Stimulated activated CD8-positive, alpha-beta memory T cell treated with anti-CD3 and anti-CD28 coated beads, Interleukin-2, amount 100 ng/mL, for 48 hours (primary cell): ENCODE data around the gene AGBL4.
"Not testable (repeated sequence)": the region's sequence is repeated elsewhere in the genome, so short reads cannot be mapped to it uniquely, and the experiment has no call there.

ENCODE experiments used
- DNase-seq, 2 donors: peaks; one replicate each; pipeline ENCODE4 v3.0.0-alpha.2; 2020; ENCODE audit warnings: low read depth in 2 of 2

Gene AGBL4

GRCh38 chr1:49435291-49435690 lies 588.5 kb downstream of the AGBL4 start:
- DNase-seq, result no peak

GRCh38 chr1:49424782-49425181 lies 599.0 kb downstream of the AGBL4 start:
- no peak for DNase-seq

- no peak for DNase-seq
Measured at GRCh38 chr1:49416758-49417157, 607.0 kb downstream of the AGBL4 start.

GRCh38 chr1:49408346-49408745 lies 615.4 kb downstream of the AGBL4 start:
- no peak for DNase-seq

GRCh38 chr1:49397086-49397485 lies 626.7 kb downstream of the AGBL4 start:
- no peak for DNase-seq

- DNase-seq, result no peak
Measured at GRCh38 chr1:49394200-49394599, 629.6 kb downstream of the AGBL4 start.

- no peak for DNase-seq
Measured at GRCh38 chr1:49389699-49390098, 634.1 kb downstream of the AGBL4 start.

DNA sequence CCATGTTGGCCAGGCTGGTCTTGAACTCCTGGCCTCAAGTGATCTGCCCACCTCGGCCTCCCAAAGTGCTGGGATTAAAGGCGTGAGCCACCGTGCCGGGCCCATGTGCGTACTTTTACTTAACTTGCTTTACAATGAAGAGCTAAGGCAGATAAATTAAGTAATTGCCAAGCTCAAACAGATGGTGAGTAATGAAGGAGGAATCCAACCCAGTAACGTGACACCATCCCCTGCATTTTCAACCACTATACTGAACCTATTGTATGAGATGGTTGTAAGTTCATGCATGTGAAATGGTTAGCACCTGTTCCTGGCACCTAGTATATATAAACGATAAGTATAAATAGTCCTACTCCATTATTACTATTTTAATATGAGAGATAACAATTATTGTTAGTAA lies 659.1 kb downstream of the AGBL4 start:
- no peak for DNase-seq

DNA sequence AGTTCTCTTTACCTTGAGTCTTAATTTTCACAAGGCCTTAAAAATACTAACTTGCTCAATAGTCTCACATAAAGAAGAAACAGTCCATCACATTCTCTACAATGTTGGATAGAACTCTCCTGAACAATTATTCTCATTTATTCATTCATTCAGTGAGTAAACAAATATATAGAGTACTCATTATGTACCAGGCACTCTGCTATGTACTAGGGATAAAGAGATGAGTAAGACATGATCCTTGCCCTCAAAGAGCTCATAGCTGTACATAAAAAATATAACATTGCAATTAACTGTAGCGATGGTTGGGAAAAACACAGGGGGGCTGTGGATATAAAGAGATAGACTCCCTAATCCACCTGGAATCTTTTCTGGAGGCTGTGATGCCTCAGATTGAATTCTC lies 660.1 kb downstream of the AGBL4 start:
- no peak for DNase-seq

DNA sequence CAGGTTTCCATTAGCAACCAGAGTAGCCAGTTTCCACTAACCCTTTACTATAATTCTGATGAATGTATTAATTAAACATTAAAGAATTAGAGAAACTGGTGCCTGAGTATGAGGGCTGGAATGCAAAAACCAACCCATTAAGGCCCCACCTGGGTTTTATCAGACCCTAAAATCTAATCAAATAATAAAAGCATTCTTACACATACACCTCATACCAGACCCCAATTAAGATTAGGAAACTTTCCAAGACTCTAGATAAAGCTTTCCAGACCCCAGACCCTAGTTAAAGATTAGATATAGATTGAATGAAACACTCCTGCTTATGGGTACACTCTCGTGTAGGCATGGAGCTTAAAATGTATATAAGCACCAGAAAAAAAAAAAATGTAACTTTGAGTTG lies 665.7 kb downstream of the AGBL4 start:
- DNase-seq, result no peak

- no peak for DNase-seq
Measured at GRCh38 chr1:49356594-49356993, 667.2 kb downstream of the AGBL4 start.

DNA sequence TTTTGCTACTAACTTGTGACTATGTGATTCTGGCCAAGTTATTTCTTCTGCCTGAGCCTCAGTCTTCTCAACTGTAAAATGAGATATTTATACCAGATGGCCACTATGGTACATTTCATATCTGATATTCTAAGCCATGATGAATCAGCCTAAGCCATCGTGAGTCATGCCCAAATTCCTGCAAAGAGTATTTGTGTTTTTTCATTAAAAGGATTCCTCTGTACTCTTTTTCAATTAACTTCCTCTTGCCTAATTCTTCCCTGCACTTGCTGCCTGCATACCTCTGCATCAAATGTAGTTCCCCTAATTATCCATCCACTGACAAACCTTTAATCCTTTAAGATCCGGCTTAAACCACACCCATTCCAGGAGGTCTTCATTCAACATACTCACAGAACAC lies 672.0 kb downstream of the AGBL4 start:
- no peak for DNase-seq

- DNase-seq, result no peak
Measured at GRCh38 chr1:49346767-49347349, 676.9 kb downstream of the AGBL4 start.

DNA sequence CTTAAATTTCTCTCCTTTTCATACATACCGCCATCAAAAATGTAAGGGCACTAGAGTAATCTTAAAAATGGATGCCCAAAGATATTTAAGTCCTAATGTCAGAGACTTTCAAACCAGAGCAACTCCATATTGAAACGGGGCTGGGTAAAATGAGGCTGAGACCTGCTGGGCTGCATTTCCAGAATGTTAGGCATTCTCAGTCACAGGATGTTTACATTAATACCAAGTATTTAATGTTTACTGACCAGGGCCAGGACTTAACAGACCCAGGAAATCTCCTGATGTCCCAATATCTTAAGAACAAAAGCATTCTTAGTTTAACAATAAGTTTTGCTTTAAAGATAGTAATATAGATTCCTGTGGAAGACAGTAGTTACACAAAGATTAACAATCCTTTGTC lies 683.2 kb downstream of the AGBL4 start:
- DNase-seq, result no peak

GRCh38 chr1:49339043-49339442 lies 684.7 kb downstream of the AGBL4 start:
- no peak for DNase-seq

GRCh38 chr1:49337251-49337650 lies 686.5 kb downstream of the AGBL4 start:
- no peak for DNase-seq

GRCh38 chr1:49333906-49334305 lies 689.8 kb downstream of the AGBL4 start:
- no peak for DNase-seq

DNA sequence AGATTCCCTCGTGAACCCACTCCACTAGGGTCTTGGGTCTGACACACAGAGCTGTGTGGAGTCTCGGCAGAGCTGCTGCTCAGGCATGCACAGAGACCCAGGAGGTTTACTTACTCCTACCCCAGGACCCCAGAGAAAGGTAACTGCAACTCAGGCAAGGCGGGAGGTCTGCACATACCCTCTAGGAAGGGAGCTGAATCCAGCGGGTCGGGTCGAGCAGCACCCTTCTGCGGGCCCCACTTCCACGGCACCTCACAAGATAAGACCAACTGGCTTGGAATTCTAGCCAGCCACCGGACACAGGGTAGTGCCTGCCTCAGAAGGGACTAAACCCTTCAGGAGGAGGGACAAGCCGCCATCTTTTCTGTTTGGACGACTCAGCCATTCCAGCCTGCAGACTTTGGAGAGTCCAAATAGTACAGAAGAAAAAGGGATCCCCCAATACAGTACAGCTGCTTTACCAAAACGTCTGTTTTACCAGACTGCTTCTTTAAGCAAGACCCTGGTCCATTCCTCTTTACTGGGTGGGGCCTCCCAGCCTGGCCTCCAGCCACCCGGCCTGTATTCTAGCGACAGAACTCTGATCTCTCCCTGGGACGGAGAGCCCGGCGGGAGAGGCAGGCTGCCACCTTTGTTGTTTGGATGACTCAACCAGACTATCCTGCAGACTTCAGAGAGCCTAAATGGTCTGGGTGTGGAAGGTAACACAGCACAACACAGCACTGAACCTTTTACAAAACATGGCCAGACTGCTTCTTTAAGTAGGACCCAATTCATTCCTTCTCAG lies 692.5 kb downstream of the AGBL4 start:
- no peak for DNase-seq

DNA sequence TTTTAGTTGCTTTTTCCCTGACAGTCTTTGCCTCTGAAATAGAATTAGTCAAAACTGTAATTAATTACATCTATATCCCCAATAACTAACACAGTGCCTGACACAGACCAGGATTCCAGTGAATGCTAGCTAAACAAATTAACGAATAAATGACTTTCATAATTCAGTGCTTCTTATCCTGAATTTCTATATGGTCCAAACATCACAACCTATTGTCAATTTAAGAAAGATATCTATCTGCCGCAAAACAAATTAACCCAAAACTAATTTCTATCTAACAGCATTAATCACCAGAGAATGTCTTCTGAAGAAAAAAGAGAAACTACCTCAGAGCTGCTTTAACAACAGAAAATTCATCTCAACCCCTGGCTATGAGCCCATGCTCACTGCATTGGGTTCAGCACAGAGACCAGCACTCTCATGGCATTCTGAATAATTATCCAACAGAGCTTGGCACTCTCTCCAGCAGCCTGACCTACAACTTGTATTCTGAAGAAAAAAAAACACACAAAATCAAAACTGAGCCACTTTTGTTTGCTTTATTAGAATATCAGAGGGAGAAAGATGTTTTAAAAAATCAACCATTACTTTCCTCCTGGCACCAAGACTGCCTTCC lies 699.7 kb downstream of the AGBL4 start:
- no peak for DNase-seq

- not testable (repeated sequence) for DNase-seq
Measured at GRCh38 chr1:49320493-49320892, 703.3 kb downstream of the AGBL4 start.

DNA sequence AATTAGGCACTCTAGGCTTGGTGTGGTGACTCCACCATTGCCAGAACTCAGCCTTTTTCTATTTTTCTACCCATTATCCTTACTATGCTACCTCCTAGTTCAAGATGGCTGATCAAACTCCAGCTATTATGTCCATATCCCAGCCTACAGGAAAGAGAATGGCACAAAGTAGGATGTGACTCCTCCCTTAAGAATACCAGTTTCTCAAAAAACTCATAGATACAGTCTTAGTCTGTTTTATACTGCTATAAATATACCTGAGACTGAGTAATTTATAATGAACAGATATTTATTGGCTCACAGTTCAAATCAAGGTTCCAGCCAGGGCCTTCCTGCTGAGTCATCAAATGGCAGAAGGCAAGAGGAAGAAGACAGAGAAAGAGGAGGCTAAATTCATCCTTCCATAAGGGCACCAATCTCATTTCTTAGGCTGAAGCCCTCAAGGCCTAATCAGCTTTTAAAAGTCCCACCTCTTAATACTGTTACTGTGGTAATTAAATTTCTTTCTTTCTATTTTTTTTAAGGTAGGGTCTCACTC lies 704.3 kb downstream of the AGBL4 start:
- DNase-seq, result no peak

DNA sequence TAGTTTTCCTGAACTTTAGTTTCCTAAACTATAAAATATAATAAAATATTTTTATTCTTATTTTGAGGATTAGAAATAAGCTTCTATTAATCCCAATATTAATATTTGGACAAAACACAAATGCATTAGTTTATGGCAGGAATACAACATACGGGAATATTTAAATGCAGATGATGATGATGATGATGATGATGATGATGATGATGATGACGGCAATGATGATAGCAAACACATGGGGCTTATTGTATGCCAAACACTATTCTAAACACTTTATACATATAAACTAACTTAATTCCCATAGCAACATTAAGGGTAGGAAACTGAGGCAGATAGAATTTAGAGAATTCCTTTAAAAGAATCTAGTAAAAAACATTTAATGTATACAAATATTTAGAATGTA lies 705.5 kb downstream of the AGBL4 start:
- no peak for DNase-seq

- no peak for DNase-seq
Measured at GRCh38 chr1:49307457-49307856, 716.3 kb downstream of the AGBL4 start.
